Neural cell (in vitro differentiated cells): ENCODE measurements around the gene SHF.

ENCODE experiments used
- EP300 ChIP-seq: fragments of 450-650 bp; conservative IDR thresholded peaks from 2 replicates; pipeline ENCODE4 v1.6.1; 2014; ENCODE audit warnings: antibody characterized with exemption, mild to moderate bottlenecking, moderate library complexity; ENCODE audit not compliant: poor library complexity, severe bottlenecking
- EZH2 ChIP-seq: fragments of 200-600, 300-800 bp; shearing (Covaris generic), sonication (generic); IDR thresholded peaks from 2 replicates; pipeline ENCODE4 v1.6.1; 2014; ENCODE audit warnings: antibody characterized with exemption, low read length, borderline replicate concordance, mild to moderate bottlenecking; ENCODE audit not compliant: insufficient read depth, poor library complexity, severe bottlenecking
- POLR2AphosphoS5 ChIP-seq: IDR thresholded peaks from 2 replicates; pipeline ENCODE4 v1.6.1; 2012
- RAD21 ChIP-seq: fragments of 450-650 bp; conservative IDR thresholded peaks from 2 replicates; pipeline ENCODE4 v1.6.1; 2014; ENCODE audit warnings: antibody characterized with exemption, mild to moderate bottlenecking, moderate library complexity
- REST ChIP-seq: IDR thresholded peaks from 2 replicates; pipeline ENCODE4 v1.6.1; 2012; ENCODE audit warnings: borderline replicate concordance
- SMC3 ChIP-seq: fragments of 450-650 bp; conservative IDR thresholded peaks from 2 replicates; pipeline ENCODE4 v1.6.1; 2014; ENCODE audit warnings: antibody characterized with exemption, mild to moderate bottlenecking, moderate library complexity; ENCODE audit not compliant: poor library complexity
- TAF1 ChIP-seq: IDR thresholded peaks from 2 replicates; pipeline ENCODE4 v1.6.1; 2012; ENCODE audit warnings: low read depth
- TF ChIP-seq, protein P1 (sequence below): fragments of 450-650 bp; IDR thresholded peaks from 2 replicates; pipeline ENCODE4 v1.5.1; 2014; ENCODE audit warnings: antibody characterized with exemption, mild to moderate bottlenecking, moderate library complexity; ENCODE audit not compliant: poor library complexity, severe bottlenecking

DNA sequence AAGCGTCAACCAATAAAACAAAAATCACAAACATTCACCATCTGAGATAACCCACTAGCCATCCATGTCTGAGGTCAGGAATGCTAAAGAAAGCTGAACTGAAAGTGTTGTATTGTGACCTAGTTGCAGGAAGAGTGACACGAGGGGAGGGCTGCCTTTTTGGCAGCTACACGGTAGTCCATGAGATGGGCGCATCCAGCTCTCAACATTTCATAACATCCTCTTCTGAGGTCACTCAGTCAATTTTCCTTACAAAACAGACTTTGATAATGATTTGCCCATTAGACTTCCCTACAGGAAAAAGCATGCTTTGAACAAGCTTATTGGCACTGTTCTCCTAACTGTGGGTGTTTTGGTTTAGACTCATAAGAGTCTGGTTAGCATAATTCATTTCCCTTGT, 15.4 kb upstream of the SHF start:
- TF ChIP-seq, protein P1, sequence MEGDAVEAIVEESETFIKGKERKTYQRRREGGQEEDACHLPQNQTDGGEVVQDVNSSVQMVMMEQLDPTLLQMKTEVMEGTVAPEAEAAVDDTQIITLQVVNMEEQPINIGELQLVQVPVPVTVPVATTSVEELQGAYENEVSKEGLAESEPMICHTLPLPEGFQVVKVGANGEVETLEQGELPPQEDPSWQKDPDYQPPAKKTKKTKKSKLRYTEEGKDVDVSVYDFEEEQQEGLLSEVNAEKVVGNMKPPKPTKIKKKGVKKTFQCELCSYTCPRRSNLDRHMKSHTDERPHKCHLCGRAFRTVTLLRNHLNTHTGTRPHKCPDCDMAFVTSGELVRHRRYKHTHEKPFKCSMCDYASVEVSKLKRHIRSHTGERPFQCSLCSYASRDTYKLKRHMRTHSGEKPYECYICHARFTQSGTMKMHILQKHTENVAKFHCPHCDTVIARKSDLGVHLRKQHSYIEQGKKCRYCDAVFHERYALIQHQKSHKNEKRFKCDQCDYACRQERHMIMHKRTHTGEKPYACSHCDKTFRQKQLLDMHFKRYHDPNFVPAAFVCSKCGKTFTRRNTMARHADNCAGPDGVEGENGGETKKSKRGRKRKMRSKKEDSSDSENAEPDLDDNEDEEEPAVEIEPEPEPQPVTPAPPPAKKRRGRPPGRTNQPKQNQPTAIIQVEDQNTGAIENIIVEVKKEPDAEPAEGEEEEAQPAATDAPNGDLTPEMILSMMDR: no peak
- TF ChIP-seq POLR2AphosphoS5: no peak
- TF ChIP-seq TAF1: no peak
- TF ChIP-seq RAD21: no peak
- no peak for TF ChIP-seq EZH2
- no peak for TF ChIP-seq EP300
- TF ChIP-seq REST: no peak
- no peak for TF ChIP-seq SMC3
